CD1c-positive myeloid dendritic cell (primary cell): ENCODE data around the gene LIMS4.
"Not testable (repeated sequence)": the region's sequence is repeated elsewhere in the genome, so short reads cannot be mapped to it uniquely, and the experiment has no call there.

Experiments
- DNase-seq: peaks from one replicate; pipeline ENCODE4 v3.0.0-alpha.2; 2016; ENCODE audit errors: extremely low spot score

Gene LIMS4

GRCh38 chr2:110450951-110451350 is 21.7 kb downstream of the LIMS4 start:
- DNase-seq = not testable (repeated sequence)

DNA sequence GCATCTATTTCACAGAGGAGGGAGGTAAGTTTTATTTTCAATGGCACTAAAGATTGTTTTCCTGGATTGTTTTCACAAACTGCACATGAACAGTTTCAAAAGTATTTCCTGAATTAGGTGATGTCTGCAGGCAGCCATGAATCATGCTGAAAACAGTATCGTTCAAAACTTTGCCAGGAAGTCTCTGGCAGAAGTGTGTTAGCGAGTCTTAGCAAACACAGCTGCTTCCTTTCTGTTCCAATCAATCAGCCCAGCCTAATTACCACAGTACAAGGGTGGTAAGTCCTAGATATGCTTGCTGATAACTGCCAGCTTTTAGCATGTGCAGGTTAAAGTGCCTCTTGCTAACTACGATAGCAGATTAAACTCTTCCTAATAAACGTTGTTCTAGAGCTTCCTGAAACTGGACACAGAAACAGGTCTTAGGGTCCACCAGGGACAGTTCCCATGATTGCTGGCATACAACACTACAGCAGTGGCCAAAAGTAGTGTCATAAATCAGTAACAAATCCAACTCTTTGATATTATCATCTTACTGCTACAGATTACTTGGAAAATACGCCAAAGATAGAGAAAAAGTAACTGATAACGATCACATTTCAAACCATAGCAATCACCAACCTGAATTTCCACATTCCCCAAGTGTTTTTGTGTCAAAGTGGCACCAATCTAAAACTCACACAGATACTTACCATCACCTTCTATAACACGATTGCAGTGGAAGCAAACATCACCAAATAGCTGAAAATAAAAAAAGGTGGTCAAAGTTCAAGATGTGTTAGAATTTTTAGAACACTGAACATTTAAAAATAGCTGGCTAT is 23.3 kb downstream of the LIMS4 start:
- not testable (repeated sequence) for DNase-seq

GRCh38 chr2:110446644-110447043 is 26.0 kb downstream of the LIMS4 start:
- not testable (repeated sequence) for DNase-seq

DNA sequence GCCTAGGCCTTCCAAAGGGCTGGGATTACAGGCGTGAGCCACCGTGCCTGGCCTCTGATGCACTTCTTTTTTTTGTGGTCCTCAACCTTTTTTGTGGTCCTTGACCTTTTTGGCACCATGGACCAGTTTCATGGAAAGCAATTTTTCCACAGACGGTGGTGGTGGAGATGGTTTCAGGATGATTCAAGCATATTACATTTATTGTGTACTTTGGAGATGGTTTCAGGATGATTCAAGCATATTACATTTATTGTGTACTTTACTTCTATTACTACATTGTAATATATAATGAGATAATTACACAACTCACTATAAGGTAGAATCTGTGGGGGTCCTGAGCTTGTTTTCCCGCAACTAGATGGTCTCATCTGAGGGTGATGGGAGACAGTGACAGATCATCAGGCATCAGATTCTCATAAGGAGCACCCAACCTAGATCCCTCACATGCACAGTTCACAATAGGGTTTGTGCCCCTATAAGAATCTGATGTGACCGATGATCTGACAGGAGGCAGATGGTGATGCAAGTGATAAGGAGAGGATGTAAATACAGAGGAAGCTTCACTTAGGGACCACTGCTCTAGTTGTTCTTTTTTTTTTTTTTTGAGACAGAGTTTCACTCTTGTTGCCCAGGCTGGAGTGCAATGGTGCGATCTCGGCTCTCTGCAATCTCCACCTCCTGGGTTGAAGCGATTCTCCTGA is 29.2 kb downstream of the LIMS4 start:
- not testable (repeated sequence) for DNase-seq

- DNase-seq = not testable (repeated sequence)
These were observed 30.7 kb downstream of the LIMS4 start for GRCh38 chr2:110441905-110442304.

DNA sequence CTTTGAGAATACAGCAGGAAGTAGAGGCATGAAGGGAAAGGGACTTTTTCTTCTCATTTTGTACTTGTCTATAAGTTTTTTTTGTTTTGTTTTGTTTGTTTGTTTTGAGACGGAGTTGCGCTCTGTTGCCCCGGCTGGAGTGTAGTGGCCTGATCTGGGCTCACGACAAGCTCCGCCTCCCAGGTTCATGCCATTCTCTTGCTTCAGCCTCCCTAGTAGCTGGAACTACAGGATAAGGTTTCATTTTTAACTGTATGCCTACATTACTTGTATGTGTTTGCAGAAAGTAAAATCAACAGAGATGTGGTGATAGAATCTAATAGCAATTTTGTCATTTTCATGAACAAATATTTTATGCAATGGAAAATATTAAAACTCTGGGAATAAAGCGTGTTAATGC is 38.1 kb downstream of the LIMS4 start:
- not testable (repeated sequence) for DNase-seq

- DNase-seq = not testable (repeated sequence)
These were observed 46.9 kb downstream of the LIMS4 start for GRCh38 chr2:110425725-110426124.

DNA sequence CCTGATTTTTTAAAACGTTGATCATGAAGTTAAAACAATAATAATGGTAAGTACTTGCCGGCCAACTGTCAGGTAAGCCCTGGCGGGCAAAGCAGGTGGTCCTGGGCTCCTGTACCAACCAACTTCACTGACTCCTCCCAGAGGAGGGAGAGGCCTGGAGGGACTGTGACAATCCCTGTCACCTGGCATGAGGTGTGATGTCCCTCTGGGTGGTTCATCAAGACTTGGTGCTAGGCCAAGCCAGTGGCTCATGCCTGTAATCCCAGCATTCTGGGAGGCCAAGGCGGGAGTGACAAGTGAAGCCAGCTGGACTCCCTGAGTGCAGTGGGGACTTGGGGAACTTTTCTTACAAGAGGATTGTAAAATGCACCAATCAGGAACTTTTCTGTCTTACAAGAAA is 48.2 kb downstream of the LIMS4 start:
- DNase-seq = not testable (repeated sequence)

- not testable (repeated sequence) for DNase-seq
These were observed 49.0 kb downstream of the LIMS4 start for GRCh38 chr2:110423574-110423962.

DNA sequence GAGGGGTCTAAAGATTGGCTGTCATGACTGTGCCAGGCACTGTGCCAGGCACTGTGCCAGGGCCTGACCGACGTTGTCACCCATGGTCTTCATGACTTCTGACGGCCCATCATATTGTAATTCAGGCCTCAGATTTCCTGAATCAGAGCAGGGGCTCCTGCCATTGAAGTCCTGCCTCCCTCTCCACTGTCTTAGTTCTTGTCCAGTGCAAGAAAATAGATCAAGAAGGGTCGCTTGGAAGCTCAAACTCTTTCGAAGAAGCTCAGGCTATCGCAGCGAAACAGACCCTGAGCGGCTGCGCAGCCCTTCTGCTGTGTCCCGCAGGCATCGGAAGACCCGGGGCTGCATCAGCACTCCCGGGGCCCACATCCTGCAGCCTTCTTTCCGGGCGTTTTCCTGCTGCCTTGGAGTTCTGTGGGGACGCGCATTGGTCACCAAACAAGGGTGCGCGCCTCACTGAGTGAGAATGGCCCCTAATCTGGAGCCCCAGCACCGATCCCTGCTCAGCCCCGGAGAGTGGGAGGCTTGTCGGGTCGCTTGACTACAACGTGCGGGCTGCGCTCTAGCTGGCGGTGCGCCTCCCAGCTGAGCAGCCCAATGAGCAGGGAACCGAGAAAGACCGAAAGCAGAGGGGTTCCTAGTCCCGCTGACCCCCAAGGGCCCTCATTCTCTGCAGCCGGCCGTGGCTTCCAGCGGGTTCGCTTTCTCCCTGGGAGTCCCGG is 49.6 kb downstream of the LIMS4 start:
- not testable (repeated sequence) for DNase-seq

DNA sequence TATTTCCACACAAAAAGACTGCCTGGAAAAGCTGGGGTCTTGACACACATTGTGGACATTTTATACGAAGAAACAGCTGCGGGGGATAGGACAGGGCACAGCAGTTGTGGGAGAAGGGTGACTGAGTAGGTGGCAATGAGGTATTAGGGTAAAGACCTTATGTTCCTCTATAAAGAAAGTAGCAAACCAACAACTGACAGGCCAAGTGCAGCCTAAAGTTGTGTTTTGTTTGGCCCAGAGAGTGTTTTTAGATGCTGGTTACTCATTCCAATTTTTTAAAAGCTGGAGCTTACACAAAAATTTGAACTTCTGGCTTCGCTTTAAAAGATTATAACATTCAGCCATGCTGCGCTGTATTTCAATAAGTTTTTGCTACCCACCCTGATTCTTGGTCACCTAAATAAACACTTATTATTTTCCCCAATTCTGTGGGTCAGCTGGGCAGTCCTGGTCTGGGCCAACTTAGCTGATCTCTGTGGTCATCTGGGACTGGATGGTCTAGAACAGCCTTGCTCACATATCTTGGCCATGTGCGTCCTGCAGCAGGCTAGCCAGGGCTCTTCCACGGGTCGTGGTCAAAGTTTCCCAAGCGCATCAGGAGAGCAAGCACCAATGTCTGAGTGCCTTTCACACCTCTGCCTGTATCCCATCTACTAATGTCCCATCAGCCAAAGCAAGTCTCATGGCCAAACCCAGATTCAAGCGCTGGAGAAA is 51.8 kb downstream of the LIMS4 start:
- not testable (repeated sequence) for DNase-seq

- not testable (repeated sequence) for DNase-seq
These were observed 65.5 kb downstream of the LIMS4 start for GRCh38 chr2:110407142-110407541.

DNA sequence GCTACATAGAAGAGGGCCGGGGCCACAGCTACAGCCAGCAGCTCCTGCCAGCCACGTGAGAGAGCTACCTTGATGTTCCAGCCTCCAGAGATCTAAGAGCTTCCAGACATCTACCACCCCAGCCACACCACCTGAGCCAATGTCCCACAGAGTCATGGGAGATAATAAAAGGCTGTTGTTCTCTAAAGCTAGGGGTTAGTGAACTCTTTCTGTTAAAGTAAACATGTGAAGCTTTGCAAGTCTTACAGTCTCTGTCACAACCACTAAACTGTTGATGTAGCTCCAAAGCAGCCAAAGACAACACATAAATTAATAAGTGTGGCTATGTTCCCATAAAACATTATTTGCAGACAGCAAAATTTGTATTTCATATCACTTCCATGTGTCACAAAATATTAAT is 67.6 kb downstream of the LIMS4 start:
- DNase-seq = not testable (repeated sequence)

- DNase-seq = not testable (repeated sequence)
These were observed 68.4 kb downstream of the LIMS4 start for GRCh38 chr2:110404246-110404645.

DNA sequence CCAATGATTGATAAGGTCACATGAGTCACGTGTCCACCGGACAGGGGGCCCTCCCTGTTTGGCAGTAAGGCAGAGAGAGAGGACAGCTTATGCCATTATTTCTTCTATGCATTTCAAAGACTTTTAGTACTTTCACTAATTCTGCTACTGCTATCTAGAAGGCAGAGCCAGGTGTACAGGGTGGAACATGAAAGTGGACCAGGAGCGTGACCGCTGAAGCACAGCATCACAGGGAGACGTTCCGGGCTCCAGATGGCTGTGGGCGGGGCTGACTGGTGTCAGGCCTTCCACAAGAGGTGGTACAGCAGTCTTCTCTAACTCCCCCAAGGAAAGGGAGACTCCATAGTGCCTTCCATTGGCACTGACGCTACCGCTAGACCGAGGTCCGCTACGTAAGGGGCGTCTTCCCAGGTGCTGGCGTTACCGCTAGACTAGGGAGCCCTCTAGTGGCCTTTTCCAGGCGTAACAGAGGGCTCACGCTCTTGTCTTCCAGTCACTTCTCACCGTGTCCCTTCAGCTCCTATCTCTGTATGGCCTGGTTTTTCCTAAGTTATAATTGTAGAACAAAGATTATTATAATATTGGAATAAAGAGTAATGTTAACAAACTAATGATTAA is 71.5 kb downstream of the LIMS4 start:
- not testable (repeated sequence) for DNase-seq

DNA sequence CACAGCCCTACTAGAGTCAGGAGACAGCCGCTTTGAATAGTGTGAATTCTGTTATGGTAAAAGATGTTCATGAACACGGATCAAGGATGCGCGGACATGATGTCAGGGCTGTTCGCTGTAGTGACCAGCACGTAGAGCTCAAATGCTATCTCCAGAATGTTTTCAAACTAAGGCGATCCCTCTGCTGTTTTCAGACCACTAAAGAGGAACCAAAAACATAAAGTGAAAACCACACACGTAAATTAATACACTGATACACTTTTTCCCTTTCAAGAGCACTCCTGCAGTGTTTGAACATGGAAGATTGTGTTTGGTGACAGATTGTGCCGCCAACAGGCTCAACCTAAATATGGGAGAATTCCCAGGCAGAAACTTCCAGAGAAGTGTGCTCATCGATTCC is 73.2 kb downstream of the LIMS4 start:
- DNase-seq = not testable (repeated sequence)

DNA sequence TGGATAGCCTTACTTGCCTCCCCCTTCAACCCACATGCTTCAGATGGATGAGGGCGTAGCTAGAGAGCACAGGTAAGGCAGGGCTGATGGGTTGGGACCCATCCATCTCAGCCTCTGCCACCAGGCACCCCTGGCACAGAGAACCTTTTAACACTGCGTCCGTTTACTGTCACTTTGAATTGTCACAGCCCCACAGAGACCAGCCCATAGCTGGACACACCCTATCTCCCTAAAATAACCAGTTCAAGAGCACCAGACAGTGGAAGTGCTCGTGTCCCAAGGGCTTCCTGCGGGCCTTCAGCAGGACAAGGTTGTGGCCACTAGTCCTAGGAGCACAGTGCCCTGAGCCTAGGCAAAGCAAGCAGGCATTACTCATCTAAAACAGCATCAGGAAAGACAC is 76.6 kb downstream of the LIMS4 start:
- DNase-seq = not testable (repeated sequence)
